Endothelial cell of umbilical vein (primary cell): ENCODE results near the gene PAIP2. TPM values are rescaled to one million over a fixed set of nuclear protein-coding genes. Genes with fewer than 3 reads are reported as not detected.
"Not testable (repeated sequence)": the region's sequence is repeated elsewhere in the genome, so short reads cannot be mapped to it uniquely, and the experiment has no call there.

Experiments
- BruUV-seq: library from RNA; stranded (reverse); fragments of 400-500 nt; replicated peaks from 2 replicates; lab custom pipeline; 2021; lab: Mats Ljungman, UMichigan
- CTCF ChIA-PET: fragments of 300-600, 350-600 bp; sonication (Branson Sonifier 250); formaldehyde crosslinking; loops from one replicate; lab custom pipeline; 2021; ENCODE audit warnings: antibody characterized with exemption, inconsistent platforms; lab: Charles Lee
- POLR2A ChIA-PET: fragments of 300-600, 350-600 bp; sonication (Branson Sonifier 250); formaldehyde crosslinking; loops from one replicate; lab custom pipeline; 2021; ENCODE audit warnings: antibody characterized with exemption, inconsistent platforms; lab: Charles Lee
- DNase-seq: peaks from one replicate; pipeline ENCODE4 v3.0.0-alpha.2; 2011; ENCODE audit warnings: low read depth, low spot score
- FAIRE-seq: peaks from 2 replicates; lab custom pipeline; 2011; peaks lifted over from hg19 to GRCh38; lab: Jason Lieb, UNC
- H2AFZ ChIP-seq: 2 replicates; pipeline ENCODE4 v1.6.0; 2012; ENCODE audit warnings: low read depth, low read length, control low read depth, inconsistent platforms
- H3K27ac ChIP-seq: 2 replicates; pipeline ENCODE4 v1.5.1; 2011; ENCODE audit warnings: low read depth, mild to moderate bottlenecking, control low read depth, low read length, moderate library complexity; ENCODE audit not compliant: insufficient read depth
- H3K27me3 ChIP-seq, 2 experiments: 2 replicates each; pipeline versions ENCODE4 v1.6.0 to v1.6.1; 2011; ENCODE audit warnings: low read length in 2 of 2, mixed read lengths in 1 of 2; ENCODE audit not compliant: control insufficient read depth in 2 of 2, insufficient read depth in 2 of 2
- H3K36me3 ChIP-seq, 2 experiments: 2 replicates in 1 of 2; 3 replicates in 1 of 2; pipeline ENCODE4 v1.5.1; 2011; ENCODE audit warnings: low read length in 2 of 2, mild to moderate bottlenecking in 1 of 2, moderate library complexity in 1 of 2; ENCODE audit not compliant: control insufficient read depth in 2 of 2, insufficient read depth in 2 of 2; ENCODE audit errors: extremely low read depth in 1 of 2
- H3K4me1 ChIP-seq: 3 replicates; pipeline ENCODE4 v1.5.1; 2011; ENCODE audit warnings: mild to moderate bottlenecking, low read length; ENCODE audit not compliant: control insufficient read depth, insufficient read depth; ENCODE audit errors: extremely low read depth
- H3K4me2 ChIP-seq: 2 replicates; pipeline ENCODE4 v1.6.1; 2011; ENCODE audit warnings: low read length, control low read depth, mixed read lengths; ENCODE audit not compliant: insufficient read depth
- H3K4me3 ChIP-seq, 3 experiments: fragments of 200-600 bp in 1 of 3; sonication (generic), shearing (Covaris generic) in 1 of 3; replicated peaks in 1 of 3; 2 replicates each; pipeline ENCODE4 v1.5.1; 2011 to 2016; ENCODE audit warnings: control low read depth in 3 of 3, low read length in 3 of 3, mild to moderate bottlenecking in 2 of 3, inconsistent platforms in 1 of 3, low read depth in 1 of 3, moderate library complexity in 1 of 3; ENCODE audit not compliant: insufficient read depth in 1 of 3
- H3K79me2 ChIP-seq: 2 replicates; pipeline ENCODE4 v1.6.0; 2012; ENCODE audit warnings: low read length, inconsistent platforms; ENCODE audit not compliant: control insufficient read depth, insufficient read depth
- H3K9ac ChIP-seq: replicated peaks from 2 replicates; pipeline ENCODE3; 2011; ENCODE audit warnings: low read length, control low read depth; ENCODE audit not compliant: insufficient read depth; ENCODE audit errors: extremely low read depth
- H3K9me1 ChIP-seq: replicated peaks from 3 replicates; pipeline ENCODE4 v1.6.0; 2011; ENCODE audit warnings: mild to moderate bottlenecking, low read length; ENCODE audit not compliant: control insufficient read depth, insufficient read depth; ENCODE audit errors: extremely low read depth
- H3K9me3 ChIP-seq: replicated peaks from 2 replicates; pipeline ENCODE4 v1.5.1; 2012; ENCODE audit warnings: low read length, inconsistent platforms; ENCODE audit not compliant: control insufficient read depth, insufficient read depth
- H4K20me1 ChIP-seq: replicated peaks from 2 replicates; pipeline ENCODE3; 2011; ENCODE audit warnings: mild to moderate bottlenecking, low read length; ENCODE audit not compliant: control insufficient read depth, insufficient read depth; ENCODE audit errors: extremely low read depth
- EZH2 ChIP-seq: IDR thresholded peaks from 2 replicates; pipeline ENCODE4 v1.6.1; 2012; ENCODE audit warnings: borderline replicate concordance, low read depth, mild to moderate bottlenecking, moderate library complexity, low read length, inconsistent platforms; ENCODE audit not compliant: severe bottlenecking
- dilution Hi-C: fragments of 300-500 bp; cut with MboI; formaldehyde crosslinking; loops from one replicate; pipeline ENCODE4 v1.15.0; 2019; ENCODE audit warnings: low sequenced_read_pairs; ENCODE audit not compliant: extremely low pct_ligation_motif_present
- intact Hi-C: fragments of 100-400 bp; cut with micrococcal nuclease; formaldehyde crosslinking; loops from one replicate; pipeline ENCODE4 v1.10.0; 2022
- polyA plus RNA-seq, 4 experiments: library from polyadenylated mRNA; depleted of rRNA in 3 of 4; stranded (reverse) in 3 of 4; unstranded in 1 of 4; fragments of >200 nt; gene quantifications; 2 replicates each; pipeline versions ENCODE4 v1.2.1 to v1.2.3, GENCODE V29; 2011 to 2012; ENCODE audit warnings: missing spikeins in 1 of 4
- total RNA-seq: library from RNA; stranded (reverse); gene quantifications from 2 replicates; pipeline ENCODE4 v1.2.3, GENCODE V29; 2021

PAIP2 gene
- total and polyA plus RNA-seq, 2 donors (not counting 3 experiments of a cell fraction or from before 2014, with no cell fraction given) = 52.1 to 80.4 TPM

DNA sequence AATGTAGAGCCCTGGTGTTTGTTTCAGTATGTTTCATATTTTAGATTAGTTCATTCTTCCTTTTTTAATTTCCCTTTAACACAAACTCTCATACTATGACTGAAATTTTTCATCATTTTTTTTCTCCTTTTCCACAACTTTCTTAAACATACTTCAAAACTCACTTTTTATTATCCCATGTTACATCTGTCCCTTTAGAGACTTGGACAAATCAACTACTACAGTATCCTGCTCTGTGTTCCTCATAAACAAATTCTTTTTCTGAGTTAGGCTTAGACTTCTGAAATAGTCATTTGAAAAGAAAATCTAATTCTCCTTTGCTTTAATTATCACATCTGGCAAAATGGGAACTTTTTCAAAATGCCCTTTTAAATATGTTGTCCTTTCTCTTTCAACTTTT is 32.9 kb upstream of the PAIP2 start:
- H4K20me1 ChIP-seq = peaks cover 54% of the 10 kb centered on the region
- no peak overlapping the region for H3K27ac ChIP-seq
- peaks cover 0 to 2% of the 10 kb centered on the region in 2 experiments for H3K36me3 ChIP-seq
- DNase-seq = no peak
- no peak overlapping the region for H2AFZ ChIP-seq
- intact Hi-C loops (no loop called here), dilution Hi-C loops (no loop called here)
- H3K27me3 ChIP-seq = no peaks in the 10 kb centered on the region
- H3K4me3 ChIP-seq = no peak overlapping the region
- POLR2A ChIA-PET = interaction anchor here (1.5 kb wide), 1 partner anchor 16 kb away, joined by 4 read pairs; the partner anchor contains the start of gene MATR3
- no peak for TF ChIP-seq EZH2
- H3K4me1 ChIP-seq = peaks cover 8% of the 10 kb centered on the region
- no TSS peak for BruUV-seq
- no peaks in the 10 kb centered on the region for H3K9me1 ChIP-seq
- no peak overlapping the region for H3K4me2 ChIP-seq
- H3K79me2 ChIP-seq = peaks cover 100% of the 10 kb centered on the region
- no peak overlapping the region for H3K9ac ChIP-seq
- no peak for FAIRE-seq
- CTCF ChIA-PET = interaction anchor here (0.6 to 1.0 kb wide), 3 partner anchors 19 to 40 kb away, joined by 3 read pairs; no protein-coding TSS in a partner anchor
- no peaks in the 10 kb centered on the region for H3K9me3 ChIP-seq

- FAIRE-seq, H3K9ac ChIP-seq, H3K9me1 ChIP-seq, H2AFZ ChIP-seq, H3K4me1 ChIP-seq, H3K9me3 ChIP-seq, dilution Hi-C loops, H3K4me3 ChIP-seq, DNase-seq, H3K27ac ChIP-seq, intact Hi-C loops, H3K36me3 ChIP-seq, H3K4me2 ChIP-seq, BruUV-seq, H3K27me3 ChIP-seq: not testable (repeated sequence)
- H3K79me2 ChIP-seq = peaks cover 100% of the 10 kb centered on the region
- ChIA-PET CTCF (interaction anchor here (2.1 kb wide), 1 partner anchor 11 kb away, joined by 5 read pairs; no protein-coding TSS in a partner anchor), POLR2A (interaction anchor here (1.4 kb wide), 1 partner anchor 17 kb away, joined by 3 read pairs; the partner anchor contains the start of gene MATR3)
- H4K20me1 ChIP-seq = peaks cover 50% of the 10 kb centered on the region
Observed at GRCh38 chr5:139310715-139311186, 30.9 kb upstream of the PAIP2 start.
